GM19023 (cell line): ENCODE data around the gene DIDO1.

Source experiments
- ATAC-seq: cut with Tn5 transposase; IDR thresholded peaks from one replicate; pipeline ENCODE4 v1.9.1; 2021; ENCODE audit warnings: mild to moderate bottlenecking, moderate library complexity; ENCODE audit not compliant: unreplicated experiment

Gene DIDO1

GRCh38 chr20:62837790-62838127, 88.5 kb downstream of the DIDO1 start:
- ATAC-seq: no peak

GRCh38 chr20:62836967-62837490, 89.3 kb downstream of the DIDO1 start:
- no peak for ATAC-seq

- ATAC-seq: no peak
Observed at GRCh38 chr20:62835931-62836861, 90.1 kb downstream of the DIDO1 start.

- no peak for ATAC-seq
Observed at GRCh38 chr20:62834967-62835730, 91.2 kb downstream of the DIDO1 start.

- no peak for ATAC-seq
Observed at GRCh38 chr20:62832951-62833391, 93.3 kb downstream of the DIDO1 start.

GRCh38 chr20:62832212-62832922, 93.9 kb downstream of the DIDO1 start:
- ATAC-seq: no peak

GRCh38 chr20:62831854-62832211, 94.5 kb downstream of the DIDO1 start:
- ATAC-seq: no peak

GRCh38 chr20:62831361-62831788, 94.9 kb downstream of the DIDO1 start:
- no peak for ATAC-seq

- no peak for ATAC-seq
Observed at GRCh38 chr20:62830821-62831220, 95.5 kb downstream of the DIDO1 start.

- ATAC-seq: no peak
Observed at GRCh38 chr20:62830251-62830650, 96.1 kb downstream of the DIDO1 start.

- ATAC-seq: no peak
Observed at GRCh38 chr20:62829231-62830230, 96.8 kb downstream of the DIDO1 start.

GRCh38 chr20:62828511-62829230, 97.6 kb downstream of the DIDO1 start:
- ATAC-seq: no peak

GRCh38 chr20:62828051-62828450, 98.3 kb downstream of the DIDO1 start:
- no peak for ATAC-seq
